Thyroid gland (tissue), 4 donors: ENCODE data around the gene TMC1.

Experiments
- POLR2A ChIP-seq, 2 donors: fragments of 450-650 bp; IDR thresholded peaks; one replicate each; pipeline ENCODE4 v1.6.1; 2017; ENCODE audit warnings: antibody characterized with exemption in 2 of 2, mild to moderate bottlenecking in 2 of 2, moderate library complexity in 1 of 2
- TF ChIP-seq, protein P1 (sequence below), 6 experiments: fragments of 200-600 bp in 3 of 6; fragments of 450-650 bp in 3 of 6; sonication (generic) in 3 of 6; IDR thresholded peaks; one replicate each; pipeline ENCODE4 v1.5.1; 2016 to 2019; ENCODE audit warnings: antibody characterized with exemption in 6 of 6, mild to moderate bottlenecking in 2 of 6, inconsistent platforms in 1 of 6, moderate library complexity in 1 of 6

DNA sequence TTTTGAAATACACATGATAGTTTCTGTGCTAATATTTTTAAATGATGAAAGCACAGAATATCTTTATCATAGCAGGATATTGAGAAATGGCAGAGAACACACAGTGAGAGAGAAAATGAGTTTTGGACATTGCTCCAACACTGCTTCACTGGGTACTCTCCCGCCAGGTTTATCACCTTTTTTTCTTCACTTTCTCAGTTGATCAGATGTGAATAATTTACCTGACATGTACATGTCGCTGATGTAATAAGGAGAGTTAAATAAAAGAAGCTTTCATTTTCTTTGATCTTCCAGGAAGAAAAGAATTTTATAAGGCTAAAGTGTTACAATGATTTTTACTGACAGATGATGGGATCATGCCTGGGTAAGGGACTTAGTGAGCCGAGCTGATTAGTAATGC is 297.0 kb downstream of the TMC1 start:
- TF ChIP-seq, protein P1, sequence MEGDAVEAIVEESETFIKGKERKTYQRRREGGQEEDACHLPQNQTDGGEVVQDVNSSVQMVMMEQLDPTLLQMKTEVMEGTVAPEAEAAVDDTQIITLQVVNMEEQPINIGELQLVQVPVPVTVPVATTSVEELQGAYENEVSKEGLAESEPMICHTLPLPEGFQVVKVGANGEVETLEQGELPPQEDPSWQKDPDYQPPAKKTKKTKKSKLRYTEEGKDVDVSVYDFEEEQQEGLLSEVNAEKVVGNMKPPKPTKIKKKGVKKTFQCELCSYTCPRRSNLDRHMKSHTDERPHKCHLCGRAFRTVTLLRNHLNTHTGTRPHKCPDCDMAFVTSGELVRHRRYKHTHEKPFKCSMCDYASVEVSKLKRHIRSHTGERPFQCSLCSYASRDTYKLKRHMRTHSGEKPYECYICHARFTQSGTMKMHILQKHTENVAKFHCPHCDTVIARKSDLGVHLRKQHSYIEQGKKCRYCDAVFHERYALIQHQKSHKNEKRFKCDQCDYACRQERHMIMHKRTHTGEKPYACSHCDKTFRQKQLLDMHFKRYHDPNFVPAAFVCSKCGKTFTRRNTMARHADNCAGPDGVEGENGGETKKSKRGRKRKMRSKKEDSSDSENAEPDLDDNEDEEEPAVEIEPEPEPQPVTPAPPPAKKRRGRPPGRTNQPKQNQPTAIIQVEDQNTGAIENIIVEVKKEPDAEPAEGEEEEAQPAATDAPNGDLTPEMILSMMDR (IDR thresholded peaks at IDR 0.05): no peak
- TF ChIP-seq POLR2A (IDR thresholded peaks at IDR 0.05): no peak
